Panc1 (cell line): ENCODE data around the gene HCN4.

Source experiments
- POLR2AphosphoS5 ChIP-seq: IDR thresholded peaks from 2 replicates; pipeline ENCODE4 v1.6.1; 2012; ENCODE audit warnings: mild to moderate bottlenecking, low read depth, low read length, moderate library complexity
- SIN3A ChIP-seq: IDR thresholded peaks from 2 replicates; pipeline ENCODE4 v1.6.1; 2012; ENCODE audit warnings: low read depth, mild to moderate bottlenecking, low read length, moderate library complexity, borderline replicate concordance; ENCODE audit not compliant: insufficient read depth
- TCF7L2 ChIP-seq: IDR thresholded peaks from 2 replicates; pipeline ENCODE4 v1.6.1; 2011; ENCODE audit warnings: mild to moderate bottlenecking, low read depth, low read length, inconsistent platforms
- TF ChIP-seq, protein P1 (sequence below): fragments of 450-650 bp; IDR thresholded peaks from 2 replicates; pipeline ENCODE4 v1.5.1; 2017; ENCODE audit warnings: mild to moderate bottlenecking
- TF ChIP-seq, protein P2 (sequence below), 2 experiments: IDR thresholded peaks; 2 replicates each; pipeline ENCODE4 v1.6.1; 2011 to 2012; ENCODE audit warnings: low read depth in 2 of 2, control low read depth in 1 of 2, low read length in 1 of 2, mild to moderate bottlenecking in 1 of 2, moderate library complexity in 1 of 2; ENCODE audit not compliant: insufficient read depth in 1 of 2

DNA sequence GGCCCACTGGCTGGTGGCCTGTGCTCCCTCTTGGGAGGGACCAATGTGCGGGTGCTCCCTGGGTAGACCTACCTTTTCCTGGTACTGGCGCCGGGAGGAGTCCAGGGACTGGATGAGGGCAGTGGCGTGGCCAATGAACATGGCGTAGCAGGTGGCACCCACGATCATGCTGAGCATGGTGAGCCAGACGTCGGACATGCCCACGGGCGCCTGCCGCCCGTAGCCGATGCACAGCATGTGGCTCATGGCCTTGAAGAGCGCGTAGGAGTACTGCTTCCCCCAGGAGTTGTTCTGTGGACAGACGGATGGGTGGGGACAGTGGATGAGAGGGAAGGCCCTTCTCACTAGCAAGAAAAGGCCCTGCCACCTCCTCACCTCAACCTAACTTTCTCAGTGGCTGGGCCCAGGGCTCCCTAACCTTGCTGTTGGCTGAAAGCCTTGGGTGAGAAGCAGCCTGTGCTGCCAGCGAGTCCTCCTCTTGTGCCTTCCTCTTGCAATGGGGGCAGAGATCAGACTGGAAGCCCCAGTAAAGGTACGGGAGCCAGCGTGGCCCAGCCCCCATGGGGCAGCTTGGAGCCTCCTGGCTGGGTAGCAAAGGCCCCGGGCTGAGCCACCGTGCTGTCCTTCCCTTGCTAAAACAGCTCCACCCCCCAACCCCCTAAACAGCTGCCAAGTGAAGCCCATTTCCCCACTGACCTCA, 39.1 kb downstream of the HCN4 start:
- TF ChIP-seq, protein P1, sequence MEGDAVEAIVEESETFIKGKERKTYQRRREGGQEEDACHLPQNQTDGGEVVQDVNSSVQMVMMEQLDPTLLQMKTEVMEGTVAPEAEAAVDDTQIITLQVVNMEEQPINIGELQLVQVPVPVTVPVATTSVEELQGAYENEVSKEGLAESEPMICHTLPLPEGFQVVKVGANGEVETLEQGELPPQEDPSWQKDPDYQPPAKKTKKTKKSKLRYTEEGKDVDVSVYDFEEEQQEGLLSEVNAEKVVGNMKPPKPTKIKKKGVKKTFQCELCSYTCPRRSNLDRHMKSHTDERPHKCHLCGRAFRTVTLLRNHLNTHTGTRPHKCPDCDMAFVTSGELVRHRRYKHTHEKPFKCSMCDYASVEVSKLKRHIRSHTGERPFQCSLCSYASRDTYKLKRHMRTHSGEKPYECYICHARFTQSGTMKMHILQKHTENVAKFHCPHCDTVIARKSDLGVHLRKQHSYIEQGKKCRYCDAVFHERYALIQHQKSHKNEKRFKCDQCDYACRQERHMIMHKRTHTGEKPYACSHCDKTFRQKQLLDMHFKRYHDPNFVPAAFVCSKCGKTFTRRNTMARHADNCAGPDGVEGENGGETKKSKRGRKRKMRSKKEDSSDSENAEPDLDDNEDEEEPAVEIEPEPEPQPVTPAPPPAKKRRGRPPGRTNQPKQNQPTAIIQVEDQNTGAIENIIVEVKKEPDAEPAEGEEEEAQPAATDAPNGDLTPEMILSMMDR = no peak
- no peak for TF ChIP-seq POLR2AphosphoS5
- TF ChIP-seq, protein P2, sequence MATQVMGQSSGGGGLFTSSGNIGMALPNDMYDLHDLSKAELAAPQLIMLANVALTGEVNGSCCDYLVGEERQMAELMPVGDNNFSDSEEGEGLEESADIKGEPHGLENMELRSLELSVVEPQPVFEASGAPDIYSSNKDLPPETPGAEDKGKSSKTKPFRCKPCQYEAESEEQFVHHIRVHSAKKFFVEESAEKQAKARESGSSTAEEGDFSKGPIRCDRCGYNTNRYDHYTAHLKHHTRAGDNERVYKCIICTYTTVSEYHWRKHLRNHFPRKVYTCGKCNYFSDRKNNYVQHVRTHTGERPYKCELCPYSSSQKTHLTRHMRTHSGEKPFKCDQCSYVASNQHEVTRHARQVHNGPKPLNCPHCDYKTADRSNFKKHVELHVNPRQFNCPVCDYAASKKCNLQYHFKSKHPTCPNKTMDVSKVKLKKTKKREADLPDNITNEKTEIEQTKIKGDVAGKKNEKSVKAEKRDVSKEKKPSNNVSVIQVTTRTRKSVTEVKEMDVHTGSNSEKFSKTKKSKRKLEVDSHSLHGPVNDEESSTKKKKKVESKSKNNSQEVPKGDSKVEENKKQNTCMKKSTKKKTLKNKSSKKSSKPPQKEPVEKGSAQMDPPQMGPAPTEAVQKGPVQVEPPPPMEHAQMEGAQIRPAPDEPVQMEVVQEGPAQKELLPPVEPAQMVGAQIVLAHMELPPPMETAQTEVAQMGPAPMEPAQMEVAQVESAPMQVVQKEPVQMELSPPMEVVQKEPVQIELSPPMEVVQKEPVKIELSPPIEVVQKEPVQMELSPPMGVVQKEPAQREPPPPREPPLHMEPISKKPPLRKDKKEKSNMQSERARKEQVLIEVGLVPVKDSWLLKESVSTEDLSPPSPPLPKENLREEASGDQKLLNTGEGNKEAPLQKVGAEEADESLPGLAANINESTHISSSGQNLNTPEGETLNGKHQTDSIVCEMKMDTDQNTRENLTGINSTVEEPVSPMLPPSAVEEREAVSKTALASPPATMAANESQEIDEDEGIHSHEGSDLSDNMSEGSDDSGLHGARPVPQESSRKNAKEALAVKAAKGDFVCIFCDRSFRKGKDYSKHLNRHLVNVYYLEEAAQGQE (IDR thresholded peaks at IDR 0.05; ENCODE audit: insufficient read depth in 1 of 2, low read depth in 2 of 2, low read length in 1 of 2) = no peak
- TF ChIP-seq SIN3A = no peak
- TF ChIP-seq TCF7L2 = no peak
